NCI-H1092 treated with DMSO at 0.1 percent for 48 hours (cell line): ENCODE results near the gene KCTD16.

Experiments used
- DNase-seq: peaks from one replicate; lab custom pipeline; 2025; lab: John Stamatoyannopoulos, UW

Gene KCTD16

GRCh38 chr5:144209361-144209760, 38.7 kb downstream of the KCTD16 start:
- DNase-seq: no peak

DNA sequence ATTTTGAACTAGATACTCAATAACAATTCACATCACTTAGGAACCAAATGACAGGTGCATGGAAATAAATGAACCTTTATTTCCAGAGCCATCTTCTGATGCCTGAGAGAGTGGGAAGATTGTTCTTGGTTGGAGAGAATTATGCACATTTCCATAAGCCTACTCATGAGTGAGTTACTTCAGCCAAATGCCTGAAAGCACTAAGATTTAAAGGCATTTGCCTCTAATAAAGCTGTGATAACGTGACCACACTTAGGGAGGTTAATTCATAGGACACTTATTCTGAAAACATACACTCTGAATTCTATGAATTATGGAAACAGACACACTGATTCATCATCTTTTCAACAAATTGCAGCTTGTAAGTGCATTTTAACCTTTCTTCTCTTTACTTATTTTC, 40.0 kb downstream of the KCTD16 start:
- DNase-seq: no peak

GRCh38 chr5:144219869-144220268, 49.2 kb downstream of the KCTD16 start:
- DNase-seq: no peak

- no peak for DNase-seq
Measured at GRCh38 chr5:144227363-144227999, 56.8 kb downstream of the KCTD16 start.

DNA sequence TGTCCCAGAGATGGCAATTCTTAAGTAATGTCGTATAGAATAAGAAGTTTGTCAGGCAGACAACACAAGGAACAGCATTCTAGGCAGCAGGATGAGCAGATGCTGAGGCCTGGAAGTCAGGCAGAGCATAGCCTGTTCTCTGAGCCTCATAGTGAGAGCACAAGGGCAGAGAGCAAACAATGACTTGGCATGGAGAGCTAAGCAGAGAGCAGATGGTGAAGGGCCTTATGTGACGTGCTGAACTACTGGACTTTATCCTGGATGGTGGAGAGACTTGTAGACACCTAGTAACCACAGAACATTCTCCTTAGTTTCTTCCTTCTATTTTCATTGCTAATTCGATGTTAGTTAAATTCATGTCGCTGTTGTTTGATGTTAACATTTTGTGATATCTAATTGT, 60.1 kb downstream of the KCTD16 start:
- peak; percentile 70 for DNase-seq

DNA sequence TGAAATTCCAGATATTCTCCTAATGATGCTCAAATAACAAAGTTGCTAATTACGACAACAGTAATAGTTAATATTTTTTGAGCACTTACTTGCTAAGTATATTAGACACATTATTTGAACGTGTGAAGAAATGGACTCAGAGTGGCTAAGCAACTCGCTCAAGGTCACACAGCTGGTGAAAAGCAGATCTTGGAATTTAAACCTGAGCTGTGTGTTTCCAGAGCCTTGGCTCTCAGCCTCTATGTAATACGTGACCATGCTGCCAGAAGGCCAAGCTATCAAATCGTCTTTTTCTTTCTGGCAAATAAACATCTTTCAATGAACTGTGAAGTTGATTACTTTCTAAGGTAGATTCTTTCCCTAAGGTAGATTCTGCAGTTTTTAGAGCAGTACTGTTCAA, 61.6 kb downstream of the KCTD16 start:
- DNase-seq: no peak

- DNase-seq: no peak
Measured at GRCh38 chr5:144236499-144236898, 65.8 kb downstream of the KCTD16 start.

DNA sequence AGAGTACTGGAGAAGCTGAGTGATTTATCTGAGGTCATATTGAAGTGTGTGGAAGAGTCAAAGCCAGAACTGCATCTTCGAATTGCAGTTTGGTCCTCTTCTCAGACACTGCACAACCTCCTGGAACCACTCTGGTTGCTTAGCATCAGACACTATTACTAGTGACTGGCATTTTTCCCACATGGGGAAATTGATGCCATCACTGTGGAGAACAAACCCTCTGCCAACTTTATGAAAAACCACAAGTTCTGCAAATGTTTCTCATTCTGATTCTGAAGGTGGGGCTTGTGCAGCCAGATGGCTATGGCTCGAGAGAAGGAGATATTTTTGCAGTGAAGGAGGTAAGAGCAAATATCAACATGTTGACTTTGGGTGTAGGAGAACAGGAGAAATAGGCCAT, 67.2 kb downstream of the KCTD16 start:
- DNase-seq: no peak

- DNase-seq: peak; percentile 3
Measured at GRCh38 chr5:144247131-144247530, 76.5 kb downstream of the KCTD16 start.

- no peak for DNase-seq
Measured at GRCh38 chr5:144248015-144248414, 77.3 kb downstream of the KCTD16 start.

DNA sequence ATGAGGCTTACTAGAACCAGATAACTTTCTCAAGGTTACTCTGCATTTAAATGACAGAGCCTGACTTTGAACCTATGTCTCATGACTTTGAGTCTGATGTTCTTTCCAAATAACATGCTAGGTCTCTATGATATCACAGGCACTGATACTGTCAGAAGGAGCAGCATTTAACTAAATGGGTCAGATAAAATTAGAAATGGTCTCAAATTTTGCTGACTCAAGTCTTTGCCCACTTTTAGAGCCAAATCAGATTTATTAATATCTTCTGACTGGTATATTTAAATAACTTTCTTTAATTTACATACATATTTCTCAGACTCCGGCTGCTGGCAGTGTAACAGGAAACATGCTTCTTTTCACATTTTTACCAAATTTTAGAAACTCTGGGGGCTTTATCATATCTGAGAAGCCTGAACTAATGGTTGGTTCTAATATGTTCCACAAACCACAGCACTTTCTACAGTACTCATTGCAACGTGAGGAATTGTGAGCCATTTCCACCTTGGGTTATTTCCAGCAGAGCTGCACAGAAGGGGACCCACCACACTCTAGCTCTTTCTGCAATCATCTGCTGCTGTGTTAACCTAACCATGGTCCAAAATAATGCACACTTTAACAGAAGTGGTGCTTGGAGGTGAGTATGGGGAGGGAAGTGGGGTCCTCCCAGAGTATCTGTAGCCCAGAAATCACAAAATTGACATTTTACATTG, 79.2 kb downstream of the KCTD16 start:
- no peak for DNase-seq

DNA sequence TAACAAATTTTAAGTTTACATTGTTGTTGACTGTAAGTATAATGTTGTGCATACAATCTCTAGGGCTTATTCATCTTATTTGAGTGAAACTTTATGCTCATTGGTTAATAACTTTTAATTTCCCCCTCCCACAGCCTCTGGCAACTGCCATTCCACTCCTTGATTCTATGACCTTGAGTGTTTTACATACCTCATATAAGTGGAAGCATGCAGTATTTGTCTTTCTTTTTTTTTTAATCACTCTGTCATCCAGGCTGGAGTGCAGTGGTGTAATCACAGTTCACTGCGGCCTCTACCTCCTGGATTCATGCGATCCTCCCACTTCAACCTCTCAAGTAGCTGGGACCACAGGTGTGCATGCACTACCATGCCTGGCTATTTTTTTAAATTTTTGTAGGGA, 83.9 kb downstream of the KCTD16 start:
- no peak for DNase-seq

DNA sequence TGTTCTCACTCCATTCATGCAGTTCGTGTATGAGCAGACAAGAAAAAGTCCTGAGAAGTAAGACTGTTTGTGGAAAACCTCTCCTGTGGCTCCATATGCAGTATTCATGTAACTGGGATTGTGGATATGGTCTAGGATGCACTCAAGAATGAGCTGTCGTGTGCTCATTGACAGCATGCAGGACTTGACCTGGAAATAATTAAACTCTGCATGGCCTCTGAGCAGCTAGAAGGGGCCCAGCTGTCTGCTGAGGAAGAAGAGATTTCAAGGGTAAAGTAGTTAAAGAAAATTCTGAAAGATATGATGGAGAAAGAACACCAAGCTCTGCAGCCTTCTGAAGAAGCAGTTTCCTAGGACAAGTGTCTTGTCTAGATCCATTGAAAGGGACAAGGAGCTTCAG, 89.4 kb downstream of the KCTD16 start:
- no peak for DNase-seq

DNA sequence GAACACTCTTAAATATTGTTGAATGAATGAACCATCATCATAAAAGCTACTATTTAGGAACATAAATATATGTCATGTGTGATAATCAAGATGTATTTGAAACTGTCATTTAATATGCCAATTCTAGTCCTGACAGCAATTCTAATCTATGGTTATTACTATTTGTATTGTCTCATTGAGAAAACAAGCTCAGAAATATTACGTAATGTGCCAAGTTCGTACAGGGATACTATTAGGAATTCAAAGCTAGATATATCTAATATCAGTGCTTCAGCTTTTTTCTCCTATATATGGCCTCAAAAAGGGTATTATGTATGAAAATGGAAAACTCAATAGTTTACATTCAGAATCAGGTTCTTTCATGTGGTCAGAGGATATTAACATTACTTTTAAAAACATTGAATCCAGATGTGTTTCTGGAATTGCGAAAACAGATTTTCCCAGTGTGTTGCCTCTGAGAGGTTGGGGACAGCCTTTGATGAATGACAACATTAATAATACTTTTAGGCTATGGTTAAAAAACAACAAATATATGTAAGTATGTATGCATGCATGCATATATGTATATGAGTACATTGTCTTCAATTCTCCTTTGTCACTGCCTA, 95.1 kb downstream of the KCTD16 start:
- DNase-seq: no peak

DNA sequence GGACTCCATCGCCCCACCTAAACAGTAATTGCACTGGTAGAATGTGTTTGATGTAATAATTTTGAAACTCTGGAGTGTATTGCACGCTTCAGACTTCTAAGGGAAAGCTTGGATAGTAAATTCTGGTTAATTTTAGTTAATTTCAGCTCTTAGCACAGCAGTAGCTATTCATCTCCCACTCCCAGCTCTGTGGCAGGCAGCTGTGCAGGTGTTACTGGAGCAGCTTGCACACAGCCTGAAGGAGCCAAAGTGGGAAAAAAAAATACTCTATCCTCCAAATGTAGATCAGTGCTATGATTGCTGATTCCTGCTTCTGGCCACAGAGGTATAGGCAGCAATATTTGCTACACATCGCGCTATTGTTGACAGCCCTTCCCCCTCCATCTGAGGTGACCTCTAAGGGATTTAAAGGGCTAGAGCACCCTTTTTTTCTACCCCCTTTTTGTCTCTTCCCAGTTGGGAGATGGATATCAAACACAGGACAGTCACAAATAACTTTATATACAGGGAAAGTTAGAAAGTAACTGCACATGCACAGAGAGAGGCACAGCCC, 97.4 kb downstream of the KCTD16 start:
- no peak for DNase-seq

GRCh38 chr5:144273232-144274027, 102.8 kb downstream of the KCTD16 start:
- no peak for DNase-seq

- DNase-seq: no peak
Measured at GRCh38 chr5:144275329-144275728, 104.7 kb downstream of the KCTD16 start.

DNA sequence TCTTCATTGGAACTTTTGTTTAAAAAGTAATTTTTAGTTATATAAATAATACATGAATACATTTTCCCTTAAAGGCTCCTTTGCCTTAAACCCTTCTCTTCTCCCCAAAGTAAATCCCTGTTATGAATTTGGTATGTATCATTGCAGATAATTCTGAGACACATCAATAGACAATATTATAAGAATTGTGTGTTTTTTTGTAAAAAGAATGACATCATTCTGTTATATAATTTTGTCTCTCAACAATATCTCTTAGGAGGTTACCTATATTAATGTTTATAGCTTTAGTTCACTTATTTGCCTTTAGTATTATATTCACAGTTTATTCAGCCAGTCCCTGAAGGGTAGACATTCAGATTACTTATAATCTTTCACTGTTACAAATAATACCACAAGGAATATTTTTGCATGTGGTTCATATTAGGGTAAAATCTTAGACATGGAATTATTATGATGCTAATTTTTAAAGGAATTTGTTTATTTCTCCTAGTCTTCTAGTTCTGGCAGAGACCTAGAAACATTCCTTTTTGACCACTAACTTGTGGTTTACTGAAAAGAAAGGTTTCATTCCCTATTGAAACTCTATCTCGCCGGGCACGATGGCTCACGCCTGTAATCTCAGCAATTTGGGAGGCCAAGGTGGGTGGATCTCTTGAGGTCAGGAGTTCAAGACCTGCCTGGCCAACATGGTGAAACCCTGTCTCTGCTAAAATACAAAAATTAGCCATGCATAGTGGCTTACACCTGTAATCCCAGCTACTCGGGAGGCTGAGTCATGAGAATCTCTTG, 105.6 kb downstream of the KCTD16 start:
- DNase-seq: no peak

DNA sequence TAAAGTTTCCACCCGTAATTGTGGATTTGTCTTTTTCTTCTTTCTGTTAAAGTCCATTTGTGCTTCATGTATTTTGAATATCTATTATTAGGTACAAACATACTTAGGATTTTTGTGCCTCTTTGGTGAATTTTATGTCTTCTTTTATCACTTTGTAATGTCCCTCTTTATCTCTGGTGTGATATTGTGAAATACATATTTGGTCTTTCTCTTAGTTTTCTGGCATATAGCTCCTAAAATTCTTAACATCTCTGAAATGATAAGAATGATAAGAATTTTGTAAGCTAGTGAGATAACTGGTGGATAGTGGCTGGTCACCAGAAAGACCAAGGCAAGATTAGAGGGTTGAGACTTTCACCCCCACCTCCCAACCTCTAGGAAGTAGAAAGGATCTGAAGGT, 111.1 kb downstream of the KCTD16 start:
- no peak for DNase-seq

DNA sequence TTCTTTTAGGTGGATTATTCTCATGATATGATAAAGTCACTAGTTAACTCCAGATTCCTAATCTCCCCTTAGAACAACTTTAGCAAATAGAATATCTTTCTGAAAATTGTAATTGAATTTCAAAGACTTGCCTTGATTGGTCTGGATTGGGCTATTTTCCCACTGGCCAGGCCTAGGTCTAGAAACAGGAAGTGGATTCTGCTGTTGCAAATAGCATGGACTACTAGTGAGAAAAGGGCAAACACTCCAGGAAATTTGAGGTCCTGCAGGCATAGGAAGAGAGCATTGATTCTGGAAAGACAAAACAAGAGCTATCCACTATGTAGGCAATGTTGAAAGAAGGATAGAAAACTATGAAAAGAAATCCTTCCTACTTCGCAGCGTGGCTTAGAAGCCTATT, 113.4 kb downstream of the KCTD16 start:
- no peak for DNase-seq

- no peak for DNase-seq
Measured at GRCh38 chr5:144284931-144285502, 114.3 kb downstream of the KCTD16 start.
